HFFc6 (cell line): Measurements from ENCODE around the gene CCDC91. TPM values are rescaled to one million over a fixed set of nuclear protein-coding genes. Genes with fewer than 3 reads are reported as not detected.

Source experiments
- DNase-seq: peaks from one replicate; pipeline ENCODE4 v3.0.0-alpha.2; 2018
- H3K27ac Mint-ChIP-seq: 2 replicates; pipeline ENCODE4 v1.8.0; 2020; ENCODE audit warnings: mild to moderate bottlenecking, mixed read lengths
- H3K27me3 Mint-ChIP-seq: 2 replicates; pipeline ENCODE4 v1.8.0; 2021; ENCODE audit warnings: mild to moderate bottlenecking, moderate library complexity, mixed read lengths; ENCODE audit not compliant: insufficient read depth
- H3K36me3 Mint-ChIP-seq: 2 replicates; pipeline ENCODE4 v1.8.0; 2021; ENCODE audit warnings: low read depth, mixed read lengths
- H3K4me1 Mint-ChIP-seq: 2 replicates; pipeline ENCODE4 v1.8.0; 2020; ENCODE audit warnings: low read depth, mixed read lengths
- H3K4me3 Mint-ChIP-seq: 2 replicates; pipeline ENCODE4 v1.8.0; 2020; ENCODE audit warnings: mild to moderate bottlenecking, moderate library complexity, mixed read lengths
- H3K9me3 Mint-ChIP-seq: 2 replicates; pipeline ENCODE4 v1.8.0; 2020; ENCODE audit warnings: mild to moderate bottlenecking, mixed read lengths
- CTCF ChIP-seq: fragments of 200-600 bp; sonication (generic); IDR thresholded peaks from 2 replicates; pipeline ENCODE4 v1.5.0; 2021; ENCODE audit warnings: antibody characterized with exemption, mild to moderate bottlenecking
- total RNA-seq, 6 experiments: library from RNA; stranded (reverse); fragmentation: NEBNext Ultra II Directional; extraction: Animal tissue kit (Norgen Biotek cat#: 25700); gene quantifications; 2 replicates in 1 of 6; 3 replicates in 5 of 6; pipeline ENCODE4 v1.2.3, GENCODE V29; 2021

CCDC91 gene
- total RNA-seq, 6 experiments from 2014 or later, result 14.7 to 17.3 (median 16.7) TPM

- TF ChIP-seq CTCF, result no peak
- H3K4me1 Mint-ChIP-seq, result no peaks in the 10 kb centered on the region
- no peak overlapping the region for H3K4me3 Mint-ChIP-seq
- peaks cover 15% of the 10 kb centered on the region for H3K36me3 Mint-ChIP-seq
- H3K9me3 Mint-ChIP-seq, result peaks cover 4% of the 10 kb centered on the region; the same call in 1 of the 2 replicates
- H3K27me3 Mint-ChIP-seq, result no peaks in the 10 kb centered on the region
- H3K27ac Mint-ChIP-seq, result no peak overlapping the region
- no peak for DNase-seq
These were observed 161.2 kb downstream of the CCDC91 start for GRCh38 chr12:28351414-28351813.

GRCh38 chr12:28355161-28355560, 164.9 kb downstream of the CCDC91 start:
- Mint-ChIP-seq H3K27ac (no peak overlapping the region), H3K9me3 (peaks cover 4% of the 10 kb centered on the region; the same call in 1 of the 2 replicates), H3K4me3 (no peak overlapping the region), H3K27me3 (no peaks in the 10 kb centered on the region), H3K4me1 (no peaks in the 10 kb centered on the region), H3K36me3 (peaks cover 15% of the 10 kb centered on the region)
- no peak for TF ChIP-seq CTCF
- no peak for DNase-seq

GRCh38 chr12:28360253-28360652, 170.0 kb downstream of the CCDC91 start:
- Mint-ChIP-seq H3K4me3 (no peak overlapping the region), H3K27ac (no peak overlapping the region), H3K4me1 (no peaks in the 10 kb centered on the region), H3K36me3 (no peaks in the 10 kb centered on the region), H3K9me3 (no peaks in the 10 kb centered on the region), H3K27me3 (no peaks in the 10 kb centered on the region)
- DNase-seq, result no peak
- TF ChIP-seq CTCF, result no peak

- H3K36me3 Mint-ChIP-seq, result peaks cover 45% of the 10 kb centered on the region
- H3K27ac Mint-ChIP-seq, result no peak overlapping the region
- peaks cover 50% of the 10 kb centered on the region for H3K9me3 Mint-ChIP-seq
- no peak overlapping the region for H3K4me3 Mint-ChIP-seq
- no peak for DNase-seq
- no peaks in the 10 kb centered on the region for H3K4me1 Mint-ChIP-seq
- no peak for TF ChIP-seq CTCF
- H3K27me3 Mint-ChIP-seq, result no peaks in the 10 kb centered on the region; the same call in none of the 2 replicates
These were observed 177.1 kb downstream of the CCDC91 start for GRCh38 chr12:28367326-28367725.

- no peak for DNase-seq
- Mint-ChIP-seq H3K9me3 (peaks cover 56% of the 10 kb centered on the region), H3K27ac (no peak overlapping the region), H3K4me1 (no peaks in the 10 kb centered on the region), H3K27me3 (no peaks in the 10 kb centered on the region; the same call in none of the 2 replicates), H3K4me3 (no peak overlapping the region), H3K36me3 (peaks cover 52% of the 10 kb centered on the region)
- no peak for TF ChIP-seq CTCF
These were observed 177.7 kb downstream of the CCDC91 start for GRCh38 chr12:28367993-28368392.

- Mint-ChIP-seq H3K27ac (no peak overlapping the region), H3K36me3 (peaks cover 64% of the 10 kb centered on the region), H3K27me3 (no peaks in the 10 kb centered on the region; the same call in none of the 2 replicates), H3K4me1 (peaks cover 7% of the 10 kb centered on the region), H3K4me3 (no peak overlapping the region), H3K9me3 (peaks cover 58% of the 10 kb centered on the region)
- DNase-seq, result no peak
- TF ChIP-seq CTCF, result no peak
These were observed 179.2 kb downstream of the CCDC91 start for GRCh38 chr12:28369483-28369882.
